ENCODE measurements around the gene DTNB.
"Not testable (repeated sequence)": the region's sequence is repeated elsewhere in the genome, so short reads cannot be mapped to it uniquely, and the experiment has no call there.

Gene DTNB

GRCh38 chr2:25446122-25446521 is 227.3 kb downstream of the DTNB start:
- DNase-seq = no peak

GRCh38 chr2:25445464-25445863 is 227.9 kb downstream of the DTNB start:
- DNase-seq = no peak

- no peak for DNase-seq
These were observed 228.6 kb downstream of the DTNB start for GRCh38 chr2:25444608-25445270.

- no peak for DNase-seq
These were observed 229.6 kb downstream of the DTNB start for GRCh38 chr2:25443766-25444165.

- DNase-seq = no peak
These were observed 232.0 kb downstream of the DTNB start for GRCh38 chr2:25441353-25441752.

GRCh38 chr2:25438793-25439192 is 234.6 kb downstream of the DTNB start:
- DNase-seq = no peak

GRCh38 chr2:25437881-25438662 is 235.3 kb downstream of the DTNB start:
- DNase-seq = no peak

GRCh38 chr2:25435421-25435820 is 238.0 kb downstream of the DTNB start:
- DNase-seq = no peak

GRCh38 chr2:25431604-25432003 is 241.8 kb downstream of the DTNB start:
- DNase-seq = no peak

GRCh38 chr2:25430556-25430955 is 242.8 kb downstream of the DTNB start:
- DNase-seq = no peak

GRCh38 chr2:25426326-25426725 is 247.1 kb downstream of the DTNB start:
- no peak for DNase-seq

- DNase-seq = no peak
These were observed 248.8 kb downstream of the DTNB start for GRCh38 chr2:25424426-25425028.

GRCh38 chr2:25421820-25422411 is 251.5 kb downstream of the DTNB start:
- DNase-seq = no peak

- no peak for DNase-seq
These were observed 252.1 kb downstream of the DTNB start for GRCh38 chr2:25421289-25421688.

GRCh38 chr2:25420820-25421237 is 252.5 kb downstream of the DTNB start:
- no peak for DNase-seq

GRCh38 chr2:25419678-25420242 is 253.6 kb downstream of the DTNB start:
- DNase-seq = peak in 1 of 4 experiments; percentile 9

- no peak for DNase-seq
These were observed 254.3 kb downstream of the DTNB start for GRCh38 chr2:25418944-25419677.

- DNase-seq = no peak
These were observed 255.5 kb downstream of the DTNB start for GRCh38 chr2:25417715-25418369.

GRCh38 chr2:25416674-25417073 is 256.7 kb downstream of the DTNB start:
- no peak for DNase-seq

GRCh38 chr2:25414781-25415180 is 258.6 kb downstream of the DTNB start:
- no peak for DNase-seq

GRCh38 chr2:25413409-25413808 is 260.0 kb downstream of the DTNB start:
- not testable (repeated sequence) for DNase-seq

GRCh38 chr2:25411753-25412152 is 261.6 kb downstream of the DTNB start:
- DNase-seq = no peak
